Thyroid gland (tissue), 4 donors: ENCODE measurements around the gene NUB1.

ENCODE experiments used
- POLR2A ChIP-seq, 2 donors: fragments of 450-650 bp; IDR thresholded peaks; one replicate each; pipeline ENCODE4 v1.6.1; 2017; ENCODE audit warnings: antibody characterized with exemption in 2 of 2, mild to moderate bottlenecking in 2 of 2, moderate library complexity in 1 of 2
- TF ChIP-seq, protein P1 (sequence below), 6 experiments: fragments of 200-600 bp in 3 of 6; fragments of 450-650 bp in 3 of 6; sonication (generic) in 3 of 6; IDR thresholded peaks; one replicate each; pipeline ENCODE4 v1.5.1; 2016 to 2019; ENCODE audit warnings: antibody characterized with exemption in 6 of 6, mild to moderate bottlenecking in 2 of 6, inconsistent platforms in 1 of 6, moderate library complexity in 1 of 6

GRCh38 chr7:151423226-151423625 lies 81.6 kb downstream of the NUB1 start:
- TF ChIP-seq POLR2A (IDR thresholded peaks at IDR 0.05): no peak
- TF ChIP-seq, protein P1, sequence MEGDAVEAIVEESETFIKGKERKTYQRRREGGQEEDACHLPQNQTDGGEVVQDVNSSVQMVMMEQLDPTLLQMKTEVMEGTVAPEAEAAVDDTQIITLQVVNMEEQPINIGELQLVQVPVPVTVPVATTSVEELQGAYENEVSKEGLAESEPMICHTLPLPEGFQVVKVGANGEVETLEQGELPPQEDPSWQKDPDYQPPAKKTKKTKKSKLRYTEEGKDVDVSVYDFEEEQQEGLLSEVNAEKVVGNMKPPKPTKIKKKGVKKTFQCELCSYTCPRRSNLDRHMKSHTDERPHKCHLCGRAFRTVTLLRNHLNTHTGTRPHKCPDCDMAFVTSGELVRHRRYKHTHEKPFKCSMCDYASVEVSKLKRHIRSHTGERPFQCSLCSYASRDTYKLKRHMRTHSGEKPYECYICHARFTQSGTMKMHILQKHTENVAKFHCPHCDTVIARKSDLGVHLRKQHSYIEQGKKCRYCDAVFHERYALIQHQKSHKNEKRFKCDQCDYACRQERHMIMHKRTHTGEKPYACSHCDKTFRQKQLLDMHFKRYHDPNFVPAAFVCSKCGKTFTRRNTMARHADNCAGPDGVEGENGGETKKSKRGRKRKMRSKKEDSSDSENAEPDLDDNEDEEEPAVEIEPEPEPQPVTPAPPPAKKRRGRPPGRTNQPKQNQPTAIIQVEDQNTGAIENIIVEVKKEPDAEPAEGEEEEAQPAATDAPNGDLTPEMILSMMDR (IDR thresholded peaks at IDR 0.05): no peak
